BE2C (cell line): ENCODE results near the gene HECW1.

ENCODE experiments used
- DNase-seq: peaks from one replicate; pipeline ENCODE4 v3.0.0-alpha.2; 2020
- H3K27me3 ChIP-seq: fragments of 250-450 bp; sonication (Bioruptor Pico); 2 replicates; pipeline ENCODE4 v1.5.1; 2020; ENCODE audit warnings: mild to moderate bottlenecking
- H3K36me3 ChIP-seq: fragments of 250-450 bp; sonication (Bioruptor Pico); 2 replicates; pipeline ENCODE4 v1.5.1; 2020; ENCODE audit warnings: mild to moderate bottlenecking
- H3K4me1 ChIP-seq: fragments of 250-450 bp; sonication (Bioruptor Pico); 2 replicates; pipeline ENCODE4 v1.5.1; 2020
- H3K4me3 ChIP-seq: 2 replicates; pipeline ENCODE4 v1.5.1; 2011; ENCODE audit warnings: low read depth, low read length
- H3K9me3 ChIP-seq: fragments of 250-450 bp; sonication (Bioruptor Pico); 2 replicates; pipeline ENCODE4 v1.5.1; 2020
- TF ChIP-seq, protein P1 (sequence below): IDR thresholded peaks from 2 replicates; pipeline ENCODE4 v1.5.1; 2012; ENCODE audit warnings: mild to moderate bottlenecking, low read depth, low read length

HECW1 gene

DNA sequence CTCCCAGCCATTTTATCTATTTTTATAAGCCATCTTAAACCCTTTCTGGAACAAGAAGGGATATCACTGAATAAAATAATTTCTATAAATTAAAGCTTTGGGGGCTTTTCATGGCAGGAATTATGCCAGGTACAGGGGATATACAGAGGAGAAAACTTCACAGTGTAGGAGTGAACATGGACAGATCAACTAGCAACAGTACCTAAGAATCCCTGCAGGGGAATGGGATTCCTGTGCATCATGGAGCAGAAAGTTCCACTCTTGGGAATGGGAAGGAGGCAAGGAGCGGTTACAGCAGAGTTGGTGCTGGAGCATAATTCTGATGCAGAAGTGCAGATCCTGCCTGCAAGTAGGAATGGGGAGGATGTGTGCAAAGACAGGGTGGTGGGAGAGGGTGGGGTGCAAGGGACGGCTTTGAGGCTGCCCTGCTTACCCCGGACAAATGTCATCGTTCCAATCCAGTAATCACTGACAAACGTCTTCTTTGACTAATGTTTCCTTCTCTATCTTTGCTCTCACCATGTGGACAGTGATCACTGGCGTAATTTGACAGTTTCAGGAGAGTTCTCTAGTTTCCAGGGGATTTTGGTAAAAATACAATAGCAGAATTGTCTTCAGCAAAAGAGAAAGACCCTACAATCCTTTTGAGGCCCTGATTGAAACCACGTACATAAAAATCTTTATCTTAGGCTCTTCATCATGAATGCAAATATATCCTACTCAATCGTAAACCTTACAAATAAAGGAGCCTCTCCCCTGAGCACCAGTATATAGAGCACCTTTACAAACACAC is 196.7 kb downstream of the HECW1 start:
- no peak for DNase-seq
- Histone ChIP-seq H3K4me1 (no peaks in the 10 kb centered on the region), H3K4me3 (no peak overlapping the region), H3K27me3 (peaks cover 3% of the 10 kb centered on the region; the same call in 1 of the 2 replicates), H3K9me3 (no peaks in the 10 kb centered on the region), H3K36me3 (no peaks in the 10 kb centered on the region)
- TF ChIP-seq, protein P1, sequence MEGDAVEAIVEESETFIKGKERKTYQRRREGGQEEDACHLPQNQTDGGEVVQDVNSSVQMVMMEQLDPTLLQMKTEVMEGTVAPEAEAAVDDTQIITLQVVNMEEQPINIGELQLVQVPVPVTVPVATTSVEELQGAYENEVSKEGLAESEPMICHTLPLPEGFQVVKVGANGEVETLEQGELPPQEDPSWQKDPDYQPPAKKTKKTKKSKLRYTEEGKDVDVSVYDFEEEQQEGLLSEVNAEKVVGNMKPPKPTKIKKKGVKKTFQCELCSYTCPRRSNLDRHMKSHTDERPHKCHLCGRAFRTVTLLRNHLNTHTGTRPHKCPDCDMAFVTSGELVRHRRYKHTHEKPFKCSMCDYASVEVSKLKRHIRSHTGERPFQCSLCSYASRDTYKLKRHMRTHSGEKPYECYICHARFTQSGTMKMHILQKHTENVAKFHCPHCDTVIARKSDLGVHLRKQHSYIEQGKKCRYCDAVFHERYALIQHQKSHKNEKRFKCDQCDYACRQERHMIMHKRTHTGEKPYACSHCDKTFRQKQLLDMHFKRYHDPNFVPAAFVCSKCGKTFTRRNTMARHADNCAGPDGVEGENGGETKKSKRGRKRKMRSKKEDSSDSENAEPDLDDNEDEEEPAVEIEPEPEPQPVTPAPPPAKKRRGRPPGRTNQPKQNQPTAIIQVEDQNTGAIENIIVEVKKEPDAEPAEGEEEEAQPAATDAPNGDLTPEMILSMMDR, result no peak

GRCh38 chr7:43309706-43310022 is 197.2 kb downstream of the HECW1 start:
- Histone ChIP-seq H3K36me3 (no peaks in the 10 kb centered on the region), H3K4me1 (no peaks in the 10 kb centered on the region), H3K4me3 (no peak overlapping the region), H3K9me3 (no peaks in the 10 kb centered on the region), H3K27me3 (peaks cover 3% of the 10 kb centered on the region; the same call in 1 of the 2 replicates)
- DNase-seq, result no peak
- TF ChIP-seq, protein P1, result no peak

DNA sequence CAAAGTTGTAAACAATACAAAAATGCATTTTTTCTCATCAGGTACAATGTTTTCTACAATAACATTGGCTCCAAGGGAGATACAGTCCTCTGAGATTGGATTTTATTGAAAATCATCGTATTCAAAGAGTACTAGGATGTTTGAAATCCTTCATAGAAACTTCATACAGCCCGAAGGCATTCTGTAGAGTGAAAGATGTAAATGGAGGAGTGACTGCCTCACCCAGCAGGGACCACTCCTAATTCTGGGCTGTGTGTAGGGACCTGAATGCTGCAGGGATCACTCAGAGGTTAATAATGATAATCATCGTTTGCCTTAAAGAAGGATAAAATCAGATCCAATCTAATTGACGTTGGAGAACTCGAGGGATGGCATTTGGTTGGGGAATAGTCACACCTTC is 198.6 kb downstream of the HECW1 start:
- H3K36me3 ChIP-seq, result no peaks in the 10 kb centered on the region
- H3K9me3 ChIP-seq, result no peaks in the 10 kb centered on the region
- H3K4me3 ChIP-seq, result no peak overlapping the region
- TF ChIP-seq, protein P1, result no peak
- H3K27me3 ChIP-seq, result no peaks in the 10 kb centered on the region; the same call in 1 of the 2 replicates
- no peak for DNase-seq
- no peaks in the 10 kb centered on the region for H3K4me1 ChIP-seq

- TF ChIP-seq, protein P1, result no peak
- H3K4me1 ChIP-seq, result no peaks in the 10 kb centered on the region
- no peaks in the 10 kb centered on the region for H3K9me3 ChIP-seq
- no peaks in the 10 kb centered on the region for H3K36me3 ChIP-seq
- no peaks in the 10 kb centered on the region; the same call in 1 of the 2 replicates for H3K27me3 ChIP-seq
- DNase-seq, result no peak
- no peak overlapping the region for H3K4me3 ChIP-seq
Measured at GRCh38 chr7:43311694-43312093, 199.2 kb downstream of the HECW1 start.

DNA sequence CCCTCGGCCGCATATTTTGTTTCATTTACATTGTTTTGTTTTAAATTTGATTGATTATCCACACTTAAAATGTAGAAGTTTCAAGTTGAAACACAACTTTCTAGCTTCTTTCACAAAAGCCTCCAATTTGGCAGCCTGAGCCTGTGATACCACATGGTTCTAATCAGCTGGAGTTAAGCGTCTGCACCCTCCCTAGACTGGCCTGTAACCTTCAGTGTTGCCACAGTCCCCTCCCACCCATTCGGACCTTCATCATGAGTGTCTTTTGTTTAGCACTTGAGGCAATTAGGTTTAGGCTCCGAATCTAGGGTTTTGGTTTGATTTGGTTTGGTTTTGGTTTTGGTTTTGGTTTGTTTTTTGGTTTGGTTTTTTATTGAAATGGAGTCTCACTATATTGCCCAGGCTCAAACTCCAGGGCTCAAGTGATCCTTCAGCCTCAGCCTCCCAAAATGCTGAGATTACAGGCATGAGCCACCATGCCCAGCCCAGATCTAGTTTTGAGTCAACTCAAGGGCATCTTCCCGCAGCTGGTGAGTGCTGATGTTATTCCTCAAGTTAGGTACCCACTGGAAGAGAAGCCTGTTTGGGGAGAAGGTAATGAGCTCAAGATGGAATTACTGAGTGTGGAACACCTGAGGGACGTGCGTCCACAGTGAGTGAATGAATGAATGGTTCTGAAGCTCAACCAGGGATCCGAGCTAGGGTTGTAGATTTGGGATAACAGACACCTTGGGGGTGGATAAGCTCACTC is 201.4 kb downstream of the HECW1 start:
- Histone ChIP-seq H3K9me3 (no peaks in the 10 kb centered on the region), H3K27me3 (no peaks in the 10 kb centered on the region; the same call in 1 of the 2 replicates), H3K4me1 (no peaks in the 10 kb centered on the region), H3K4me3 (no peak overlapping the region), H3K36me3 (no peaks in the 10 kb centered on the region)
- TF ChIP-seq, protein P1, result no peak
- no peak for DNase-seq
